BLaER1 (cell line): ENCODE measurements around the gene TIMP3.
"Not testable (repeated sequence)": the region's sequence is repeated elsewhere in the genome, so short reads cannot be mapped to it uniquely, and the experiment has no call there.

Experiments
- H3K27ac ChIP-seq: shearing (Covaris generic); formaldehyde crosslinking; 2 replicates; pipeline ENCODE4 v1.8.1; 2022
- H3K27me3 ChIP-seq: shearing (Covaris generic); formaldehyde crosslinking; 2 replicates; pipeline ENCODE4 v1.8.1; 2022
- H3K36me3 ChIP-seq: shearing (Covaris generic); formaldehyde crosslinking; 2 replicates; pipeline ENCODE4 v1.8.1; 2022
- H3K4me1 ChIP-seq: shearing (Covaris generic); formaldehyde crosslinking; 2 replicates; pipeline ENCODE4 v1.8.1; 2022
- H3K4me2 ChIP-seq: shearing (Covaris generic); formaldehyde crosslinking; 2 replicates; pipeline ENCODE4 v1.8.1; 2022
- H3K4me3 ChIP-seq: shearing (Covaris generic); formaldehyde crosslinking; 2 replicates; pipeline ENCODE4 v1.8.1; 2022
- H3K9ac ChIP-seq: shearing (Covaris generic); formaldehyde crosslinking; 2 replicates; pipeline ENCODE4 v1.8.1; 2022
- H3K9me3 ChIP-seq: shearing (Covaris generic); formaldehyde crosslinking; 2 replicates; pipeline ENCODE4 v1.8.1; 2022
- H4K20me1 ChIP-seq: shearing (Covaris generic); formaldehyde crosslinking; 2 replicates; pipeline ENCODE4 v1.8.1; 2022
- Cebpa-rat ChIP-seq: shearing (Covaris generic); IDR thresholded peaks from 2 replicates; pipeline ENCODE4 v1.8.1; 2022

TIMP3 gene

DNA sequence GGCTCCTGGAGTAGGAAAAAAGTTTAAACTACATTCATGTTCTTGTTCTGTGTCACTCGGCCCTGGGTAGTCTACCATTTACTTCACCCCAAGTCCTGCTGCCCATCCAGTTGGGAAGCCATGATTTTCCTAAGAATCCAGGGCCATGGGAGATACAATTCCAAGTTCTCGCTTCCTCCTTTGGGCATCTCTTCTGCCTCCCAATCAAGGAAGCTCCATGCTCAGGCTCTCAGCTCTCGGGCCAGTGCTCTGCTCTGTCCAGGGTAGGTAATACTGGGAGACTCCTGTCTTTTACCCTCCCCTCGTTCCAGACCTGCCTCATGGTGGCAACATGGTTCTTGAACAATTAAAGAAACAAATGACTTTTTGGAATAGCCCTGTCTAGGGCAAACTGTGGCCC is 60.6 kb downstream of the TIMP3 start:
- Histone ChIP-seq H3K9me3 (no peaks in the 10 kb centered on the region), H3K4me2 (no peak overlapping the region), H3K4me1 (peaks cover 10% of the 10 kb centered on the region), H3K4me3 (no peak overlapping the region), H3K36me3 (no peaks in the 10 kb centered on the region), H3K27ac (no peak overlapping the region), H3K9ac (no peak overlapping the region), H3K27me3 (no peaks in the 10 kb centered on the region), H4K20me1 (no peaks in the 10 kb centered on the region)
- no peak for TF ChIP-seq Cebpa-rat

DNA sequence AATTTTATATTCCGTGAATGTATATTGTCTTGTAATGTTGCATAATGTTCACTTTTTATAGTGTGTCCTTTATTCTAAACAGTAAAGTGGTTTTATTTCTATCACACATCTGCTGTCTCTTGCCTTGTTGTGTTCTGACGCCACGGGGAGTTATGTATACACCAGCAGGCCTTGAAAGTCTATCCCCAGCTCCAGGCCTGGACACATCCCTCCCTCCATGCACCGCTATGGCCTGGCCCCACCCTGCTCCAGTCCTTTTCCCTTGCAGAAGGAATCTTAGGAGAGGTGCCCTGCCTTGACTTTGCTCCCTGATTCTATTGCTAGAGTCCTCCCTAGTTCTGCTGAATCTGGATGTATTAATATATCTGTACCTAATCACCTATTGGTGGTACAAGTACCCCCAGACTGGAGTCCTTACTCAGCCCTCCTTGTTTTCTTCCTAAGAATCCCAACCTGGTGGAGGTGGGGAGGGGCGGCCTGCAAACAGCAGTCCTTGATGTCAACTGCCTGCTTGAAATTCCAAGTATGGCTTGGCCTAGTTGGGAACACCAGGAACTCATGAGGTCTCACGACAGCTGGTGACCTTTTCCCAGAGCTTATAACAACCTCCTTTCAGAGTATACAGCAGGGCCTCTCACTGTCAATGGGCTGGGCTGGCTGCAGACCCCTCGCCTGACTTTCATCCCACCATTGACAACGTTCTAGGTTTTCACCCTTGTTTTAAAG is 61.6 kb downstream of the TIMP3 start:
- no peak overlapping the region for H3K27ac ChIP-seq

DNA sequence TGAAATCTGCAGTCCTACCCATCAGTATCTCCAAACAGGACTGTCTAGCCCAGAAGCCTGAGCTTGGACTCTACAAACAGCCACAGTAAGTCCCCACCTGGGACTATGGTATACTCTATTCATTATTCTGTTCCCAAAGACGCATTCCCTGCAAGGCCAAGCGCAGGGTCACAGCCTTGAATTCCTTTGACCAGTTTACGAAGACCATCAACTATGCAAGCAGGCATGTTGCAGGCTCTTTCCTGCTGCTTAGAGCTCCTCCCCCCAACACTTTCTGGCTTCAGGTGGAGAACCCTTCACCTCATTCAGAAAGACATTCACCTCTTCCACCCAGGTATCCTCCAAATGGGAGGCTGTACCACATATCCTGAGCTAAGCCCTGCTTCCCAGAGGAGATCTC is 62.5 kb downstream of the TIMP3 start:
- TF ChIP-seq Cebpa-rat, result no peak
- H3K27me3 ChIP-seq, result no peaks in the 10 kb centered on the region
- no peak overlapping the region for H3K4me2 ChIP-seq
- H3K27ac ChIP-seq, result no peak overlapping the region
- H3K36me3 ChIP-seq, result no peaks in the 10 kb centered on the region
- no peak overlapping the region for H3K4me3 ChIP-seq
- no peaks in the 10 kb centered on the region for H4K20me1 ChIP-seq
- no peaks in the 10 kb centered on the region for H3K9me3 ChIP-seq
- H3K4me1 ChIP-seq, result peaks cover 7% of the 10 kb centered on the region
- H3K9ac ChIP-seq, result no peak overlapping the region

More for the DNA sequence above, 61.6 kb downstream of the TIMP3 start:
- H3K27me3 ChIP-seq, result no peaks in the 10 kb centered on the region
- no peaks in the 10 kb centered on the region for H3K9me3 ChIP-seq
- no peak overlapping the region for H3K4me3 ChIP-seq
- no peak for TF ChIP-seq Cebpa-rat
- H3K36me3 ChIP-seq, result no peaks in the 10 kb centered on the region
- no peak overlapping the region for H3K9ac ChIP-seq
- no peak overlapping the region for H3K4me2 ChIP-seq
- H3K4me1 ChIP-seq, result peaks cover 9% of the 10 kb centered on the region
- H4K20me1 ChIP-seq, result no peaks in the 10 kb centered on the region

DNA sequence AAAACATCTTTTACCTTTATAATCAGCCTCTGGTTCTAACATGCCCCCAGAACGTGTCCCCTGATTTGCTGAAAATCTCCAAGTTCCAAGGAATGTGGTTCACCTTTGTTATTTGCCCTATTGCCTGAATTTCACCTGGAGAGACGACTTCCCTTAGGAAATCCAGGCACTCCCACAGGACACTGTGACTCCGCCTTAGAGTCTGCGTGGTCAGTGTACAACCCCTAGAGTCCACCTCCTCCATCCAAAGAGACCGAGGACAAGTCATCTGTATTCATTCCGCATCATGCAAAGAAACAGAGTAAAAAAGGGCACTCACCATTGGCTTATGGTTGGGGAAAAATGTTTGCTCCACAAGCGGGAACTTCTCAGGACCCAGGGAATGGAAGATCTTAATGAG is 63.1 kb downstream of the TIMP3 start:
- no peaks in the 10 kb centered on the region for H4K20me1 ChIP-seq
- H3K27me3 ChIP-seq, result no peaks in the 10 kb centered on the region
- no peaks in the 10 kb centered on the region for H3K36me3 ChIP-seq
- H3K4me2 ChIP-seq, result no peak overlapping the region
- no peak overlapping the region for H3K9ac ChIP-seq
- H3K4me3 ChIP-seq, result no peak overlapping the region
- H3K27ac ChIP-seq, result no peak overlapping the region
- TF ChIP-seq Cebpa-rat, result no peak
- H3K9me3 ChIP-seq, result no peaks in the 10 kb centered on the region
- H3K4me1 ChIP-seq, result peaks cover 12% of the 10 kb centered on the region

DNA sequence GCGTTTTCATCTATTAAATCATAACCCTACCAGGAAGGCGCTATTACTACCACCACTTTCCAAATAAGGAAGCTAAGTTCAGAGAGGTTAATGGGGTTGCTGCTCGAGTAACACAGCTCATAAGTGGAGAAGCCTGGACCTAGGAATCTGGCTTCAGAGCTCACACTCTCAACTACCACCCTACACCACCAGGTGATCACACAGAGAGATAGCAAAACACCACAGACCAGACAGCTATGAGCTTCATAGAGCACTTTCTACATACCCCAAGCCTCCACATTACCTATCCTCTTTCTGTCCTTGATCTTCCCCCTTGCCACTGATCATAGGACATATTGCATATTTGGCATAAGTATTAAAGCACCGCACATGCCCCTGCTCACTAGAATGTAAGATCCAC is 65.4 kb downstream of the TIMP3 start:
- Histone ChIP-seq H3K9ac (no peak overlapping the region), H3K36me3 (no peaks in the 10 kb centered on the region), H3K27ac (no peak overlapping the region), H3K27me3 (no peaks in the 10 kb centered on the region), H3K4me1 (peaks cover 36% of the 10 kb centered on the region), H3K9me3 (no peaks in the 10 kb centered on the region), H4K20me1 (no peaks in the 10 kb centered on the region), H3K4me3 (no peak overlapping the region), H3K4me2 (no peak overlapping the region)
- no peak for TF ChIP-seq Cebpa-rat

DNA sequence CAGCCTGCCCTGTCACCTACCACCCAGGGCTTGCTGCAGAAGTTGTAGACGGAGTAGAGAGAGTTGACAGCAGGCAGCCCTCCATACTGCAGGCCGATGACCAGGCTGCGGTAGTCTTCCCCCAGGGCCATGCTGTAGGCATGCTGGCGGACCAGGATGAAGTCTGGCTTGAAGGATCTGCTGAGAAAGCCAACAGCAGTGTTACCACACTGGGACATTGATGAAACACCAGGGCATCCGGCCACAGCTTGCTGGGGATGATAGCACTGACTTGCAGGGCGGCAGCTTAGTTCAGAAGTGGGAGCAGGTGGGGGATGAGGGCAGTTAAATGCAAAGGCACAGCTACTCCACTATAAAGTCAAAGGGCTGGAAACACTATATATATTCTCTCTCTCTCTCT is 67.4 kb downstream of the TIMP3 start:
- Histone ChIP-seq H3K4me1 (peaks cover 56% of the 10 kb centered on the region), H3K27me3 (no peaks in the 10 kb centered on the region), H3K9me3 (no peaks in the 10 kb centered on the region), H3K36me3 (no peaks in the 10 kb centered on the region), H3K4me3 (no peak overlapping the region), H3K27ac (peak overlapping the region; percentile 44; the same call in 1 of the 2 replicates), H3K9ac (no peak overlapping the region), H4K20me1 (no peaks in the 10 kb centered on the region), H3K4me2 (peak overlapping the region; percentile 71)
- TF ChIP-seq Cebpa-rat, result no peak

DNA sequence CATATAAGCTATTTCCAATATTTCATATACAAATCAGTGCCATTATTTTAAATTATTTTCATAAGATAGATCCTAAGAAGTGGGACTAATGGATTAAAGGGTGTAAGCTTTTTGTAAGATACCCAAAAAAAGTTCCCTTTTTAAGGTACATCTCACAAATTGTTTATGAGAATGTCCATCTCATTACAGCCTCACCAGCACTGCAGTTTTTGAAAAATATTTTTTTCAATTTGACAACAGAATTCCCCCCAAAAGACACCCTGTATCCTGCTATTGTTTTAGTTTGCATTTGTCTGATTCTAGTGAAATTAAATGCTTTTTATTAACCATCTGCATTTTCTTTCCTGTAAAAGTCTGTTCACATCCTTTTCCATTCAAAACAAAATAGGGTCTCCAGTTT is 69.0 kb downstream of the TIMP3 start:
- no peak overlapping the region for H3K9ac ChIP-seq
- no peak overlapping the region for H3K27ac ChIP-seq
- H3K36me3 ChIP-seq, result no peaks in the 10 kb centered on the region
- peak overlapping the region; percentile 11; the same call in 1 of the 2 replicates for H3K4me2 ChIP-seq
- H3K4me3 ChIP-seq, result no peak overlapping the region
- H4K20me1 ChIP-seq, result no peaks in the 10 kb centered on the region
- no peak for TF ChIP-seq Cebpa-rat
- H3K27me3 ChIP-seq, result no peaks in the 10 kb centered on the region
- peaks cover 71% of the 10 kb centered on the region for H3K4me1 ChIP-seq
- H3K9me3 ChIP-seq, result no peaks in the 10 kb centered on the region

DNA sequence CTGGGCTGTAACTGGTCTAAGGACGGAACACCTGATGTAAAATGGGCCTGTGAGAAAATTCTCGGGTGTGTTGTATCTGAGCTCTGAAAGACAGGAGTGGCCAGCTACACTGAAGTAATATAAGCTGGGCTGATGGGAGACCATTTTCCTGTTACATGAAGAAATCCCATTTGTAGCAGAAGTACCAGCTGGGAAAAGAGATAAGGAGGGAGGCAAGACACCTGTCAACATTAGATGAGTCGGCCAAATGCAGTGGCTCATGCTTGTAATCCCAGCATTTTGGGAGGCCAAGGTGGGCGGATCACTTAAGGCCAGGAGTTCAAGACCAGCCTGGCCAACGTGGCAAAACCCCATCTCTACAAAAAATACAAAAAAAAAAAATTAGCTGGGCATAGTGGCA is 72.1 kb downstream of the TIMP3 start:
- Histone ChIP-seq H3K27ac (peak overlapping the region; percentile 84; the same call in 1 of the 2 replicates), H3K4me1 (peaks cover 93% of the 10 kb centered on the region), H3K4me2 (peak overlapping the region; percentile 77)
- not testable (repeated sequence) for H3K36me3 ChIP-seq, H4K20me1 ChIP-seq, H3K27me3 ChIP-seq, H3K9ac ChIP-seq, H3K4me3 ChIP-seq, H3K9me3 ChIP-seq

DNA sequence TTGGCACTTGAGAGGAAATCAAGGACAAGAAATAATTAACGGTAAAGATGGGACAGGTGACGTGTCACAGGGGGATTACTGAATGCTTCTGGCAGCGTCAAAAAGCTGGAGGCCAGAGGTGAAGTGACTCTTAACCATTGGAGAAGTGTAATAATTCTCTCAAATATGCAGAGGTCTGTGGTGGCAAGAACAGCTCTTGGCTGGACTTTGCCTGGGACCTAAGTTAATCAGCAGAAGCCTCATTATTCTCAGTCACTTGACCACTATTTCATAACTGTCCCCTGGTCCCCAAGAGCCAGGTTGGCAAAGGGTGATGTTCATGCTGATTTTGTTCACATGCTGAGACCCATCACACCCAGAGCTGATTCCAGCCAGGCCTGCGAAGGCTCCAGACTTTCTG is 72.9 kb downstream of the TIMP3 start:
- Histone ChIP-seq H3K4me3 (no peak overlapping the region), H3K9ac (peak overlapping the region; percentile 39; the same call in 1 of the 2 replicates), H3K27ac (peak overlapping the region; percentile 84), H3K36me3 (no peaks in the 10 kb centered on the region), H4K20me1 (no peaks in the 10 kb centered on the region), H3K27me3 (no peaks in the 10 kb centered on the region), H3K4me1 (peaks cover 93% of the 10 kb centered on the region), H3K4me2 (peak overlapping the region; percentile 77), H3K9me3 (no peaks in the 10 kb centered on the region)
- no peak for TF ChIP-seq Cebpa-rat

DNA sequence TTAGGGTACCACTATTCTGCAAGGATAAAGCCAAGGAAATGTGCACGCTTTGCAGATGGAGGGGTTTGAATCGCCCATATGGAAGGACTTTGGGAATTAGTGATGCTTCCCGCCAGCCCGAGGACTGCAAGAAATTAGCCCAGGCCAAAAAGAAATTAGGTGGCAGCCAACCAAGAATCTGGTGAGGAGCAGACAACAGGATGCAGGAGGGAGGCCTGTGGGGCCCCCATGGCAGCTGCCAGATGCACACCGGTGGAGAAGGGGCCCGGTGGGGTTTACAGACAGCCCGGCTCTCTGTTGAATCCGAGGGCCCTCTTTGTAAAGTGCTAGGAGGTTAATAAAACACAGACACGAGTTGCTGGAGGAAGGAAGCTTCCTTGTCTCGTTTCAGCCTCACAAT is 73.5 kb downstream of the TIMP3 start:
- no peak for TF ChIP-seq Cebpa-rat
- H3K27ac ChIP-seq, result peak overlapping the region; percentile 84
- no peak overlapping the region for H3K4me3 ChIP-seq
- H3K27me3 ChIP-seq, result no peaks in the 10 kb centered on the region
- no peaks in the 10 kb centered on the region for H4K20me1 ChIP-seq
- peaks cover 93% of the 10 kb centered on the region for H3K4me1 ChIP-seq
- peak overlapping the region; percentile 67 for H3K9ac ChIP-seq
- H3K4me2 ChIP-seq, result peak overlapping the region; percentile 77
- H3K9me3 ChIP-seq, result no peaks in the 10 kb centered on the region
- no peaks in the 10 kb centered on the region for H3K36me3 ChIP-seq

DNA sequence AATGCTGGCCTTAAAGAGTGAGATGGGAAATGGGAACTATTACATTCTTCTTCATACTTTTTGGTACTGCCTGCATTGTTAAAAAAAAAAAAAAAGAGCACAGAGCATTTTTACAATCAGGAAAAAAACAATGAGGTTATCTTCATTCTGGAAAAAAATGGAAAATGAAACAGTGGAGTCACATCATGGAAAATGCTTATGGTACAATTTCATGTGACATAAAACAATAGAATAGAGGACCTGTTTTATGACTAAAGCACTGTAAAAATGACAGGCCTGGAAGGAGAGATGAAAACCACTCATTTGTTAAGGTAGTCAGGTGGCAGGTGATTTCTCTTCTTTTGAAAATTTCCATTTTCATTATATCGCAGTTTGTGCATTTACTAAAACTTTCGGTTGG is 75.0 kb downstream of the TIMP3 start:
- Histone ChIP-seq H3K4me2 (no peak overlapping the region), H3K9ac (no peak overlapping the region), H3K27ac (no peak overlapping the region), H3K9me3 (no peaks in the 10 kb centered on the region), H4K20me1 (no peaks in the 10 kb centered on the region), H3K4me1 (peaks cover 93% of the 10 kb centered on the region), H3K36me3 (no peaks in the 10 kb centered on the region), H3K27me3 (no peaks in the 10 kb centered on the region), H3K4me3 (no peak overlapping the region)
- no peak for TF ChIP-seq Cebpa-rat
